Esophagus muscularis mucosa (tissue), 4 donors: ENCODE data around the gene C11orf16. TPM values are rescaled to one million over a fixed set of nuclear protein-coding genes. Genes with fewer than 3 reads are reported as not detected.

Source experiments
- DNase-seq: peaks from one replicate; pipeline ENCODE4 v3.0.0-alpha.2; 2017; ENCODE audit errors: extremely low spot score
- H3K27ac ChIP-seq, 4 donors: fragments of 200-600 bp; sonication (generic); replicated peaks in 1 of 4; 1 replicate in 3 of 4; 2 replicates in 1 of 4; pipeline ENCODE4 v1.5.1; 2016 to 2019; ENCODE audit warnings: mild to moderate bottlenecking in 1 of 4
- H3K27me3 ChIP-seq, 4 donors: fragments of 200-600 bp; sonication (generic); one replicate each; pipeline versions ENCODE4 v1.5.1 to v1.6.0; 2016 to 2019
- H3K36me3 ChIP-seq, 4 donors: fragments of 200-600 bp; sonication (generic); one replicate each; pipeline ENCODE4 v1.5.1; 2016 to 2019
- H3K4me1 ChIP-seq, 4 donors: fragments of 200-600 bp; sonication (generic); one replicate each; pipeline ENCODE4 v1.5.1; 2016 to 2019
- H3K4me3 ChIP-seq, 4 donors: fragments of 200-600 bp; sonication (generic); 1 replicate in 2 of 4; 2 replicates in 2 of 4; pipeline ENCODE4 v1.5.1; 2016 to 2019; ENCODE audit warnings: mild to moderate bottlenecking in 4 of 4, moderate library complexity in 1 of 4
- H3K9me3 ChIP-seq, 4 donors: fragments of 200-600 bp; sonication (generic); 1 replicate in 3 of 4; 2 replicates in 1 of 4; pipeline ENCODE4 v1.5.1; 2016 to 2019
- CTCF ChIP-seq, 3 experiments: fragments of 200-600 bp in 2 of 3; fragments of 450-650 bp in 1 of 3; sonication (generic) in 2 of 3; IDR thresholded peaks; one replicate each; pipeline ENCODE4 v1.5.1; 2017 to 2019; ENCODE audit warnings: antibody characterized with exemption in 3 of 3, mild to moderate bottlenecking in 2 of 3, moderate library complexity in 1 of 3
- EP300 ChIP-seq: sonication (generic); formaldehyde crosslinking; IDR thresholded peaks from one replicate; pipeline ENCODE4 v1.6.1; 2017; ENCODE audit warnings: antibody characterized with exemption
- POLR2A ChIP-seq: fragments of 450-650 bp; IDR thresholded peaks from one replicate; pipeline ENCODE4 v1.6.1; 2017; ENCODE audit warnings: antibody characterized with exemption, moderate library complexity, mild to moderate bottlenecking, low read depth
- POLR2AphosphoS5 ChIP-seq, 2 donors: sonication (generic); formaldehyde crosslinking; IDR thresholded peaks; one replicate each; pipeline ENCODE4 v1.6.1; 2017; ENCODE audit warnings: antibody characterized with exemption in 2 of 2
- WGBS: methylation state at CpG from one replicate; pipeline ENCODE4 v1.1.5; 2018; 5-methylcytosine and 5-hydroxymethylcytosine counted together
- intact Hi-C: fragments of 100-400 bp; cut with DNase I; formaldehyde crosslinking; loops from one replicate; pipeline ENCODE4 v1.15.1; 2023
- small RNA-seq, 3 donors: library from RNA; depleted of rRNA; stranded (forward); fragments of <200 nt; gene quantifications; one replicate each; pipeline ENCODE3, GENCODE V24; 2016
- total RNA-seq, 4 donors: library from RNA; depleted of rRNA; stranded (reverse); fragments of >200 nt; gene quantifications; one replicate each; pipeline versions ENCODE4 v1.1.0 to v1.2.1, GENCODE V29; 2016

The C11orf16 gene
- total RNA-seq, 4 donors from 2014 or later = not detected

GRCh38 chr11:8871962-8872361 lies 60.8 kb downstream of the C11orf16 start:
- DNase-seq = no peak
- peak overlapping the region; percentile 89 to 96 (median 92) for H3K27ac ChIP-seq
- intact Hi-C loops = loop anchor here (5.0 kb wide), 3 partner anchors 35 to 190 kb away; partner anchors contain the start of genes RPL27A and TRIM66

GRCh38 chr11:8871171-8871775 lies 61.5 kb downstream of the C11orf16 start:
- no peaks in the 10 kb centered on the region for H3K27me3 ChIP-seq
- H3K4me3 ChIP-seq = peak overlapping the region; percentile 84 to 98 (median 92)
- no peaks in the 10 kb centered on the region for H3K36me3 ChIP-seq
- peaks cover 13 to 76% (median 64%) of the 10 kb centered on the region in 4 donors for H3K4me1 ChIP-seq
- intact Hi-C loops = loop anchor here (5.0 kb wide), 3 partner anchors 36 to 189 kb away; partner anchors contain the start of genes RPL27A and TRIM66
- TF ChIP-seq POLR2AphosphoS5 (IDR thresholded peaks at IDR 0.05) = peak; percentile 70 to 84
- TF ChIP-seq CTCF (IDR thresholded peaks at IDR 0.05) = no peak
- WGBS = 2% methylated on average over 12 of the region's 27 CpGs
- no peak for DNase-seq
- H3K27ac ChIP-seq = peak overlapping the region; percentile 89 to 96 (median 92)
- H3K9me3 ChIP-seq = no peaks in the 10 kb centered on the region

More at GRCh38 chr11:8871962-8872361, 60.8 kb downstream of the C11orf16 start:
- 52% methylated on average over 6 of the region's 6 CpGs for WGBS
- peak overlapping the region in 3 of 4 donors; percentile 19 to 98 (median 84) for H3K4me3 ChIP-seq
- H3K9me3 ChIP-seq = no peaks in the 10 kb centered on the region
- no peaks in the 10 kb centered on the region for H3K27me3 ChIP-seq
- peaks cover 9 to 69% (median 60%) of the 10 kb centered on the region in 4 donors for H3K4me1 ChIP-seq
- no peak for TF ChIP-seq EP300
- TF ChIP-seq CTCF (IDR thresholded peaks at IDR 0.05) = no peak
- TF ChIP-seq POLR2A = no peak
- no peak for TF ChIP-seq POLR2AphosphoS5 (IDR thresholded peaks at IDR 0.05)
- H3K36me3 ChIP-seq = no peaks in the 10 kb centered on the region

GRCh38 chr11:8870411-8871170 lies 62.2 kb downstream of the C11orf16 start:
- 0% methylated on average over 9 of the region's 81 CpGs for WGBS
- intact Hi-C loops = loop anchor here (5.0 kb wide), 3 partner anchors 37 to 188 kb away; partner anchors contain the start of genes RPL27A and TRIM66
- peaks cover 13 to 80% (median 64%) of the 10 kb centered on the region in 4 donors for H3K4me1 ChIP-seq
- no peaks in the 10 kb centered on the region for H3K9me3 ChIP-seq
- peak overlapping the region; percentile 84 to 98 (median 92) for H3K4me3 ChIP-seq
- no peaks in the 10 kb centered on the region for H3K27me3 ChIP-seq
- DNase-seq = no peak
- TF ChIP-seq CTCF (IDR thresholded peaks at IDR 0.05) (no peak), POLR2AphosphoS5 (IDR thresholded peaks at IDR 0.05) (peak; percentile 35 to 67)
- H3K27ac ChIP-seq = peak overlapping the region; percentile 89 to 96 (median 92)
- no peaks in the 10 kb centered on the region for H3K36me3 ChIP-seq

Small RNA genes lying within 50 kb of the gene (small RNA-seq; reads per million reads assigned to genes)
- 0 reads per million in 3 donors for gene RF00019

Other genes with a start within 250 kb of the C11orf16 start
- 10 to 100 TPM; 30.5 to 56.4 (median 41.7) TPM for gene AKIP1, start 21.8 kb downstream of the C11orf16 start, total RNA-seq
- gene ASCL3, start 10.1 kb upstream of the C11orf16 start, total RNA-seq = not detected
- gene TMEM9B, start 31.5 kb upstream of the C11orf16 start, total RNA-seq = 10 to 100 TPM; 13.3 to 24.4 (median 20.5) TPM
- gene NRIP3, start 71.1 kb upstream of the C11orf16 start, total RNA-seq = 1 to 10 TPM; 2.1 to 4.0 (median 3.5) TPM
- 10 to 100 TPM in 1 of 4 donors, 1 to 10 TPM in 3; 1.7 to 11.5 (median 8.2) TPM for gene SCUBE2, start 158.7 kb upstream of the C11orf16 start, total RNA-seq